H1 (cell line): Measurements from ENCODE around the gene CFAP91. TPM values are rescaled to one million over a fixed set of nuclear protein-coding genes. Genes with fewer than 3 reads are reported as not detected.

ENCODE experiments used
- CTCF ChIP-seq, 3 experiments: IDR thresholded peaks; 1 replicate in 2 of 3; 2 replicates in 1 of 3; pipeline versions ENCODE4 v1.5.1 to v1.6.1; 2011; ENCODE audit warnings: low read length in 3 of 3, mild to moderate bottlenecking in 3 of 3, inconsistent platforms in 2 of 3, low read depth in 1 of 3, moderate library complexity in 1 of 3; ENCODE audit not compliant: insufficient read depth in 1 of 3; ENCODE audit errors: control extremely low read depth in 1 of 3
- polyA plus RNA-seq, 7 experiments: library from polyadenylated mRNA; depleted of rRNA in 3 of 7; stranded (reverse) in 5 of 7; unstranded in 2 of 7; fragments of >200 nt in 5 of 7; fragments of 200-250 nt in 2 of 7; gene quantifications; 1 replicate in 5 of 7; 2 replicates in 1 of 7; 4 replicates in 1 of 7; pipeline versions ENCODE4 v1.2.1 to v1.2.3, GENCODE V29; 2011 to 2013; ENCODE audit warnings: missing spikeins in 2 of 7, mixed read lengths in 2 of 7
- total RNA-seq: library from RNA; stranded (reverse); fragmentation: NEBNext Ultra II Directional; extraction: Animal tissue kit (Norgen Biotek cat#: 25700); gene quantifications from 2 replicates; pipeline ENCODE4 v1.2.1, GENCODE V29; 2021

CFAP91 gene
- total and polyA plus RNA-seq, 2 of the 8 experiments (the other 6 are each of a cell fraction or from before 2014, with no cell fraction given) = 5.4 to 7.4 TPM

DNA sequence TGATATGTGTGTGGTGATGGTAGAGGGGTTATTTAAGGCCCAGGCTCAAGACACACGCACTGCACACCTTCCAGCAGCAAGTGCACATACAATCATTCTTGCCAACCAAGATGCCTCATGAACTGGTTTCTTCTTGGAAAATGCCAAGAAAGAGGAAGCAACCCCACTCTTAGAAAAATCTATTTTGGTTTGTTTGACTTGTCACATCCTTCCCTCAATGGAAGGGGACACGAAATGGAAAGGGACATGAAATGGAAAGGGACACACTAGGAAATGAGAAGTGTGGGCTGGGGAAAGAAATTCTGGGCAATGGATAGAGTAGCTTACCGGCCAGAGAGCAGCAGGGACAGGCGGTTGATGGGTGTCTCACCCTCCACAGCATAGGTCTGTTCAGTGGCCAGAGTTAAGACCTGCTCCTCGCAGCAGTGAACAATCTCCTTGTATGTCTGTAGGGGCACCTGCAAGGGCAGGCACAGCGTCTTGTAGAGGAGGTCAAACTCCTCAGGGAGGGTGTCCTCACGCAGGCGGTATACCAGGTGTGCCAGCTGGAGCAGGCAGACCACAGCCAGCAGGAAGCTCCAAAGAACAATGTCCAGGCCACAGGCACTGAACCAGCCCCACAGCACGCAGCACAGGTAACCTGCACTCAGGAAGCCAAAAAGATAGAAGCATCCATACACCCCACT is 43.1 kb upstream of the CFAP91 start (continued):
- no peak for TF ChIP-seq CTCF (IDR thresholded peaks at IDR 0.05; ENCODE audit: control extremely low read depth in 1 of 3, insufficient read depth in 1 of 3, low read depth in 1 of 3, low read length in 3 of 3)
